Liver (tissue), 9 donors: ENCODE measurements around the gene CDH4. TPM values are rescaled to one million over a fixed set of nuclear protein-coding genes. Genes with fewer than 3 reads are reported as not detected.

Experiments
- DNase-seq: peaks from one replicate; pipeline ENCODE4 v3.0.0-alpha.2; 2017; ENCODE audit warnings: low spot score
- H3K27ac ChIP-seq, 2 donors: one replicate each; pipeline ENCODE4 v1.7.0; 2013; ENCODE audit warnings: inconsistent platforms in 2 of 2, low read length in 2 of 2, control low read depth in 1 of 2, low read depth in 1 of 2, mild to moderate bottlenecking in 1 of 2
- H3K27me3 ChIP-seq, 4 donors: one replicate each; pipeline versions ENCODE4 v1.6.1 to v1.7.0; 2013; ENCODE audit warnings: low read length in 3 of 4, inconsistent platforms in 1 of 4, mild to moderate bottlenecking in 1 of 4, moderate library complexity in 1 of 4; ENCODE audit not compliant: control insufficient read depth in 4 of 4, insufficient read depth in 4 of 4
- H3K36me3 ChIP-seq, 4 donors: one replicate each; pipeline versions ENCODE4 v1.6.1 to v1.7.0; 2013; ENCODE audit warnings: low read length in 3 of 4, mild to moderate bottlenecking in 3 of 4, low read depth in 1 of 4, moderate library complexity in 1 of 4; ENCODE audit not compliant: control insufficient read depth in 4 of 4, insufficient read depth in 3 of 4
- H3K4me1 ChIP-seq, 4 donors: one replicate each; pipeline versions ENCODE4 v1.6.1 to v1.7.0; 2013; ENCODE audit warnings: low read length in 3 of 4, mild to moderate bottlenecking in 3 of 4, moderate library complexity in 1 of 4; ENCODE audit not compliant: control insufficient read depth in 4 of 4, insufficient read depth in 4 of 4
- H3K4me3 ChIP-seq, 3 donors: one replicate each; pipeline versions ENCODE4 v1.6.1 to v1.7.0; 2013; ENCODE audit warnings: low read length in 3 of 3, control low read depth in 1 of 3, low read depth in 1 of 3, mild to moderate bottlenecking in 1 of 3
- H3K9ac ChIP-seq, 2 donors: one replicate each; pipeline ENCODE4 v1.7.0; 2013; ENCODE audit warnings: low read length in 2 of 2, mild to moderate bottlenecking in 2 of 2, moderate library complexity in 2 of 2, control low read depth in 1 of 2, low read depth in 1 of 2
- H3K9me3 ChIP-seq, 4 donors: one replicate each; pipeline versions ENCODE4 v1.6.1 to v1.7.0; 2013; ENCODE audit warnings: low read length in 3 of 4; ENCODE audit not compliant: control insufficient read depth in 4 of 4
- ATF3 ChIP-seq: IDR thresholded peaks from 2 replicates; pipeline ENCODE4 v1.6.1; 2016; ENCODE audit warnings: antibody characterized with exemption
- EGR1 ChIP-seq, 2 donors: IDR thresholded peaks; 2 replicates each; pipeline ENCODE4 v1.6.1; 2016 to 2018; ENCODE audit warnings: antibody characterized with exemption in 2 of 2, low read depth in 2 of 2
- FOXA1 ChIP-seq: IDR thresholded peaks from 2 replicates; pipeline ENCODE4 v1.6.1; 2016; ENCODE audit warnings: antibody characterized with exemption
- FOXA2 ChIP-seq: IDR thresholded peaks from 2 replicates; pipeline ENCODE4 v1.6.1; 2016; ENCODE audit warnings: antibody characterized with exemption
- GABPA ChIP-seq, 2 donors: IDR thresholded peaks in 1 of 2; conservative IDR thresholded peaks in 1 of 2; 2 replicates each; pipeline ENCODE4 v1.6.1; 2016; ENCODE audit warnings: antibody characterized with exemption in 2 of 2, mild to moderate bottlenecking in 1 of 2, moderate library complexity in 1 of 2
- HNF4A ChIP-seq, 2 donors: conservative IDR thresholded peaks; 2 replicates each; pipeline ENCODE4 v1.6.1; 2016; ENCODE audit warnings: antibody characterized with exemption in 2 of 2, mild to moderate bottlenecking in 2 of 2
- JUND ChIP-seq, 2 donors: IDR thresholded peaks; 2 replicates each; pipeline ENCODE4 v1.6.1; 2016; ENCODE audit warnings: antibody characterized with exemption in 2 of 2
- MAX ChIP-seq: IDR thresholded peaks from 2 replicates; pipeline ENCODE4 v1.6.1; 2016; ENCODE audit warnings: antibody characterized with exemption
- RAD21 ChIP-seq, 2 donors: IDR thresholded peaks; 2 replicates each; pipeline ENCODE4 v1.6.1; 2016; ENCODE audit warnings: antibody characterized with exemption in 2 of 2, mild to moderate bottlenecking in 2 of 2
- REST ChIP-seq: IDR thresholded peaks from 2 replicates; pipeline ENCODE4 v1.6.1; 2016; ENCODE audit warnings: antibody characterized with exemption, mild to moderate bottlenecking
- RXRA ChIP-seq, 2 donors: IDR thresholded peaks; 2 replicates each; pipeline ENCODE4 v1.6.1; 2017 to 2018; ENCODE audit warnings: antibody characterized with exemption in 2 of 2, mild to moderate bottlenecking in 1 of 2
- SP1 ChIP-seq: IDR thresholded peaks from 2 replicates; pipeline ENCODE4 v1.6.1; 2018; ENCODE audit warnings: antibody characterized with exemption, mild to moderate bottlenecking
- TAF1 ChIP-seq: conservative IDR thresholded peaks from 2 replicates; pipeline ENCODE4 v1.6.1; 2016; ENCODE audit warnings: antibody characterized with exemption, mild to moderate bottlenecking
- YY1 ChIP-seq: IDR thresholded peaks from 2 replicates; pipeline ENCODE4 v1.6.1; 2016; ENCODE audit warnings: antibody characterized with exemption, mild to moderate bottlenecking
- ZBTB33 ChIP-seq: IDR thresholded peaks from 2 replicates; pipeline ENCODE4 v1.6.1; 2016; ENCODE audit warnings: antibody characterized with exemption
- WGBS: extraction: QIAGEN DNeasy Blood & Tissue Kit; methylation state at CpG from one replicate; pipeline ENCODE4 v1.1.7; 2013; 5-methylcytosine and 5-hydroxymethylcytosine counted together
- polyA plus RNA-seq, 2 donors: library from polyadenylated mRNA; stranded (reverse) in 1 of 2; unstranded in 1 of 2; fragments of 200-250 nt in 1 of 2; fragments of >200 nt in 1 of 2; fragmentation: Nextera tagmentation in 1 of 2; extraction: Ambion mirVana in 1 of 2; gene quantifications; one replicate each; pipeline versions ENCODE4 v1.2.1 to v1.2.3, GENCODE V29; 2013 to 2015
- total RNA-seq, 2 donors: library from RNA; depleted of rRNA; stranded (reverse); fragments of >200 nt; gene quantifications; one replicate each; pipeline ENCODE4 v1.2.3, GENCODE V29; 2014
- TF ChIP-seq, protein P1 (sequence below): fragments of 150-350 bp; IDR thresholded peaks from 2 replicates; pipeline ENCODE4 v1.5.1; 2017; ENCODE audit warnings: improper control_type of control experiment, low read depth, low read length; ENCODE audit not compliant: missing input control
- donor health status: healthy.
- donor health status: healthy.
- donor health status: healthy.
- donor health status: healthy.
- donor health status: healthy.

Gene CDH4
- total and polyA plus RNA-seq, 4 donors: 0.03 to 0.25 (median 0.19) TPM; not detected in 1

GRCh38 chr20:61871160-61871559 is 619.1 kb downstream of the CDH4 start:
- H3K27me3 ChIP-seq: peaks cover 0 to 4% (median 2%) of the 10 kb centered on the region in 4 donors
- H3K9me3 ChIP-seq: peaks cover 0 to 4% (median 0%) of the 10 kb centered on the region in 4 donors
- no peak for DNase-seq
- H3K4me3 ChIP-seq: no peak overlapping the region
- no peak overlapping the region for H3K9ac ChIP-seq
- 82% methylated on average over 6 of the region's 6 CpGs for WGBS
- TF ChIP-seq ATF3 (no peak), TAF1 (no peak), SP1 (no peak), REST (no peak), YY1 (no peak), FOXA1 (no peak), FOXA2 (no peak), RAD21 (IDR thresholded peaks at IDR 0.05) (no peak)
- TF ChIP-seq, protein P1, sequence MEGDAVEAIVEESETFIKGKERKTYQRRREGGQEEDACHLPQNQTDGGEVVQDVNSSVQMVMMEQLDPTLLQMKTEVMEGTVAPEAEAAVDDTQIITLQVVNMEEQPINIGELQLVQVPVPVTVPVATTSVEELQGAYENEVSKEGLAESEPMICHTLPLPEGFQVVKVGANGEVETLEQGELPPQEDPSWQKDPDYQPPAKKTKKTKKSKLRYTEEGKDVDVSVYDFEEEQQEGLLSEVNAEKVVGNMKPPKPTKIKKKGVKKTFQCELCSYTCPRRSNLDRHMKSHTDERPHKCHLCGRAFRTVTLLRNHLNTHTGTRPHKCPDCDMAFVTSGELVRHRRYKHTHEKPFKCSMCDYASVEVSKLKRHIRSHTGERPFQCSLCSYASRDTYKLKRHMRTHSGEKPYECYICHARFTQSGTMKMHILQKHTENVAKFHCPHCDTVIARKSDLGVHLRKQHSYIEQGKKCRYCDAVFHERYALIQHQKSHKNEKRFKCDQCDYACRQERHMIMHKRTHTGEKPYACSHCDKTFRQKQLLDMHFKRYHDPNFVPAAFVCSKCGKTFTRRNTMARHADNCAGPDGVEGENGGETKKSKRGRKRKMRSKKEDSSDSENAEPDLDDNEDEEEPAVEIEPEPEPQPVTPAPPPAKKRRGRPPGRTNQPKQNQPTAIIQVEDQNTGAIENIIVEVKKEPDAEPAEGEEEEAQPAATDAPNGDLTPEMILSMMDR: no peak
- H3K27ac ChIP-seq: no peak overlapping the region
- H3K36me3 ChIP-seq: no peaks in the 10 kb centered on the region
- H3K4me1 ChIP-seq: no peaks in the 10 kb centered on the region

DNA sequence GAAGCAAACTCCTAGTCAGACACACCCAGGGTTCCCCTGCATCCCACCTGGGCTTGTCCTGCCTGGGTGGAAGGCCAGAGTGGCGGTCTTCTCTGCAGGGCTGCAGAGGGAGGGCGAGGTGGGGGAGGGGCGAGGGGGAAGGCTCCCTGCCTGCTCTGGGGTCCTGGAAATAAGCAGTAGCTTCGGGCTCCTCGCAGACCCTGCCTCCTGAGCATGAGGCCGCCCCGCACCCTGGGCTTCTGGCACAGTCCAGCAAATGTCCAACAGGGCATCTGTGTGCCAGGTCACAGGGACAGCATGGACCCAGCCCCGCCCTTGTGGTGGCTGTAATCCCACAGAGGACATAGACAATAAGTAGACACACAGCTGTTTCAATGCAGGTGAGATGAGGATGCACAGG is 619.9 kb downstream of the CDH4 start:
- no peak for DNase-seq
- peaks cover 0 to 4% (median 2%) of the 10 kb centered on the region in 4 donors for H3K27me3 ChIP-seq
- H3K4me1 ChIP-seq: no peaks in the 10 kb centered on the region
- no peak overlapping the region for H3K4me3 ChIP-seq
- TF ChIP-seq GABPA (IDR thresholded peaks at IDR 0.05 in 1 of 2, conservative IDR thresholded peaks at IDR 0.05 in 1 of 2) (no peak), HNF4A (conservative IDR thresholded peaks at IDR 0.05) (no peak), JUND (IDR thresholded peaks at IDR 0.05) (no peak), MAX (no peak), YY1 (no peak), EGR1 (IDR thresholded peaks at IDR 0.05; ENCODE audit: low read depth in 2 of 2) (no peak), RXRA (IDR thresholded peaks at IDR 0.05) (no peak), FOXA1 (no peak), ATF3 (no peak), ZBTB33 (no peak), RAD21 (IDR thresholded peaks at IDR 0.05) (no peak)
- TF ChIP-seq, protein P1: no peak
- no peak overlapping the region for H3K27ac ChIP-seq
- H3K36me3 ChIP-seq: no peaks in the 10 kb centered on the region
- no peak overlapping the region for H3K9ac ChIP-seq
- peaks cover 0 to 4% (median 0%) of the 10 kb centered on the region in 4 donors for H3K9me3 ChIP-seq
- 83% methylated on average over 8 of the region's 8 CpGs for WGBS
